PC-3 (cell line): ENCODE measurements around the gene KCNB1. TPM values are rescaled to one million over a fixed set of nuclear protein-coding genes. Genes with fewer than 3 reads are reported as not detected.

Source experiments
- ATAC-seq: fragments of 200-7000 bp; cut with Tn5 transposase; 2 replicates; pipeline ENCODE4 v1.9.1; 2020; ENCODE audit warnings: mild to moderate bottlenecking, moderate library complexity
- BruUV-seq: library from RNA; stranded (reverse); fragments of 400-500 nt; replicated peaks from 2 replicates; lab custom pipeline; 2021; lab: Mats Ljungman, UMichigan
- CTCF ChIA-PET: fragments of 300-600 bp; sonication (Branson Sonifier 250); formaldehyde crosslinking; loops from one replicate; lab custom pipeline; 2022; ENCODE audit warnings: antibody characterized with exemption; lab: Charles Lee
- POLR2A ChIA-PET: fragments of 300-600 bp; sonication (Branson Sonifier 250); formaldehyde crosslinking; loops from one replicate; lab custom pipeline; 2022; ENCODE audit warnings: antibody characterized with exemption; ENCODE audit not compliant: unreplicated experiment; lab: Charles Lee
- DNase-seq: peaks from one replicate; pipeline ENCODE4 v3.0.0-alpha.2; 2015
- H2AFZ ChIP-seq: fragments of 300-600 bp; sonication (generic); 2 replicates; pipeline ENCODE4 v1.6.0; 2016; ENCODE audit warnings: antibody characterized with exemption, low read length
- H3F3A ChIP-seq: fragments of 300-600 bp; sonication (generic); one replicate; pipeline ENCODE4 v1.6.0; 2017; ENCODE audit warnings: antibody characterized with exemption, low read length, control low read depth, mild to moderate bottlenecking; ENCODE audit not compliant: unreplicated experiment
- H3K27ac ChIP-seq: fragments of 300-600 bp; sonication (generic); 2 replicates; pipeline ENCODE4 v1.5.1; 2016; ENCODE audit warnings: mild to moderate bottlenecking, low read length
- H3K27me3 ChIP-seq: fragments of 300-600 bp; sonication (generic); 2 replicates; pipeline ENCODE4 v1.6.1; 2016; ENCODE audit warnings: low read length, mixed read lengths
- H3K36me3 ChIP-seq: fragments of 300-600 bp; sonication (generic); 2 replicates; pipeline ENCODE4 v1.6.1; 2016; ENCODE audit warnings: low read depth, mixed run types, low read length, mixed read lengths
- H3K4me1 ChIP-seq: fragments of 300-600 bp; sonication (generic); 2 replicates; pipeline ENCODE4 v1.5.1; 2016; ENCODE audit warnings: low read length; ENCODE audit not compliant: insufficient read depth
- H3K4me2 ChIP-seq: fragments of 300-600 bp; sonication (generic); 2 replicates; pipeline ENCODE4 v1.6.0; 2016; ENCODE audit warnings: low read length
- H3K4me3 ChIP-seq: fragments of 300-600 bp; sonication (generic); 2 replicates; pipeline ENCODE4 v1.5.1; 2016; ENCODE audit warnings: mild to moderate bottlenecking, low read length, mixed read lengths
- H3K79me2 ChIP-seq: fragments of 300-600 bp; sonication (generic); 2 replicates; pipeline ENCODE4 v1.6.1; 2017; ENCODE audit warnings: low read length, mixed read lengths
- H3K9ac ChIP-seq: fragments of 300-600 bp; sonication (generic); 2 replicates; pipeline ENCODE4 v1.6.0; 2016; ENCODE audit warnings: mild to moderate bottlenecking, low read length
- H3K9me2 ChIP-seq: fragments of 300-600 bp; sonication (generic); replicated peaks from 2 replicates; pipeline ENCODE4 v1.6.1; 2016; ENCODE audit warnings: mixed run types, low read length, mixed read lengths
- H3K9me3 ChIP-seq: fragments of 300-600 bp; sonication (generic); 2 replicates; pipeline ENCODE4 v1.6.1; 2016; ENCODE audit warnings: low read length, mixed read lengths
- H4K20me1 ChIP-seq: fragments of 300-600 bp; sonication (generic); 2 replicates; pipeline ENCODE4 v1.6.1; 2016; ENCODE audit warnings: low read length, mixed read lengths
- EZH2 ChIP-seq: fragments of 300-600 bp; sonication (generic); IDR thresholded peaks from one replicate; pipeline ENCODE4 v1.6.1; 2017; ENCODE audit warnings: antibody characterized with exemption, mild to moderate bottlenecking, low read length; ENCODE audit not compliant: unreplicated experiment
- EZH2phosphoT487 ChIP-seq: fragments of 300-600 bp; sonication (generic); IDR thresholded peaks from 2 replicates; pipeline ENCODE4 v1.6.1; 2018; ENCODE audit warnings: mild to moderate bottlenecking, antibody characterized with exemption, low read length, borderline replicate concordance
- intact Hi-C: fragments of 100-400 bp; cut with micrococcal nuclease; formaldehyde crosslinking; loops from 2 replicates; pipeline ENCODE4 v1.9.0; 2023
- total RNA-seq: library from RNA; depleted of rRNA; stranded (reverse); fragments of >200 nt; gene quantifications from 2 replicates; pipeline ENCODE4 v1.2.3, GENCODE V29; 2014
- TF ChIP-seq, protein P1 (sequence below): fragments of 300-600 bp; sonication (generic); conservative IDR thresholded peaks from 2 replicates; pipeline ENCODE4 v1.5.1; 2017; ENCODE audit warnings: antibody characterized with exemption, low read depth, mild to moderate bottlenecking, low read length

The KCNB1 gene
- total RNA-seq, 1 experiment from 2014 or later = 0.04 TPM

DNA sequence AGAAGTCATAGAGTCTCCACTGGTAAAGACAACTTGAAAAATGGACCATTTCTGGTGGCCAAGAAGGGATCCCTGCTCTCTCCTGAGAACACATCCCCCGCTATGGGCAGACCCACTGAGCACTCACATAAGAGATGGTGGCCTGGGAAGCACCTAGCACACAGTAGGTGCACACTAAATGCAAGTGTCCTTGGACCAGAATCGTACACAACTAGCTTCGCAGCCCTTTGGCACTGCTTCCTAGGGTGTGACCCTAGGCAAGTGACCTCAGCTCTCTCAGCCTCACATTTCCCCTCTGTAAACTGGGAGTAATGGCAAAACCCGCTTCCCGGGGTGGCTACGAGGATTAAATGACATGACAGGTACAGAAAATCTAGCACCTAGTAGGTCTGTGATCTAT, 35.1 kb downstream of the KCNB1 start:
- Histone ChIP-seq H2AFZ (no peak overlapping the region), H3K36me3 (no peaks in the 10 kb centered on the region), H3K79me2 (no peaks in the 10 kb centered on the region), H3K4me1 (peaks cover 14% of the 10 kb centered on the region), H3K9me2 (no peaks in the 10 kb centered on the region), H3K4me2 (no peak overlapping the region), H3F3A (no peaks in the 10 kb centered on the region), H4K20me1 (no peaks in the 10 kb centered on the region), H3K4me3 (no peak overlapping the region), H3K9me3 (no peaks in the 10 kb centered on the region), H3K9ac (no peak overlapping the region), H3K27me3 (no peaks in the 10 kb centered on the region), H3K27ac (no peak overlapping the region)
- TF ChIP-seq, protein P1, sequence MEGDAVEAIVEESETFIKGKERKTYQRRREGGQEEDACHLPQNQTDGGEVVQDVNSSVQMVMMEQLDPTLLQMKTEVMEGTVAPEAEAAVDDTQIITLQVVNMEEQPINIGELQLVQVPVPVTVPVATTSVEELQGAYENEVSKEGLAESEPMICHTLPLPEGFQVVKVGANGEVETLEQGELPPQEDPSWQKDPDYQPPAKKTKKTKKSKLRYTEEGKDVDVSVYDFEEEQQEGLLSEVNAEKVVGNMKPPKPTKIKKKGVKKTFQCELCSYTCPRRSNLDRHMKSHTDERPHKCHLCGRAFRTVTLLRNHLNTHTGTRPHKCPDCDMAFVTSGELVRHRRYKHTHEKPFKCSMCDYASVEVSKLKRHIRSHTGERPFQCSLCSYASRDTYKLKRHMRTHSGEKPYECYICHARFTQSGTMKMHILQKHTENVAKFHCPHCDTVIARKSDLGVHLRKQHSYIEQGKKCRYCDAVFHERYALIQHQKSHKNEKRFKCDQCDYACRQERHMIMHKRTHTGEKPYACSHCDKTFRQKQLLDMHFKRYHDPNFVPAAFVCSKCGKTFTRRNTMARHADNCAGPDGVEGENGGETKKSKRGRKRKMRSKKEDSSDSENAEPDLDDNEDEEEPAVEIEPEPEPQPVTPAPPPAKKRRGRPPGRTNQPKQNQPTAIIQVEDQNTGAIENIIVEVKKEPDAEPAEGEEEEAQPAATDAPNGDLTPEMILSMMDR = no peak
- TF ChIP-seq EZH2phosphoT487 (no peak), EZH2 (no peak)
- intact Hi-C loops = no loop called here
- no TSS peak for BruUV-seq
- ChIA-PET POLR2A (no interaction called here), CTCF (no interaction called here)
- no peak for DNase-seq
- ATAC-seq = no peak

DNA sequence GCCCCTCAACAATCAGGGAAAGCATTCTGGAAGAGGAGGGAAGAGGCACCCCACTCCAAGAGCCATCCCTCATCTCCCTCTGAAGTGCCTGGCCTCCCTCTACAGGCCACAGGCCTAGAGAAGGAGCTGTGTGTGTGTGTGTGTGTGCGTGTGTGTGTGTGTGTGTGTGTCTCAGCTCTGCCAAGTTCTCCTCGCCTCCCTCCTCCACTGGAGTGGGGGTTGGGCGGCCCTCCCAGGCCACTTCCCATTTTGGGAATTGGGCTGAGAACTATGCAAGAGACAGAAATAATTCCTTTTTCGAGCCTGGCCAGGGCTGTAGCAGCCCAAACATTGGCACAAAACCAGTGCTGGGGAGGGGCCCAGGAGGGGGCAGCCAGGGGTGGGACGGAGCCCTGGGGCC, 35.7 kb downstream of the KCNB1 start:
- ChIA-PET POLR2A (no interaction called here), CTCF (no interaction called here)
- no peaks in the 10 kb centered on the region for H3K36me3 ChIP-seq
- H2AFZ ChIP-seq = no peak overlapping the region
- BruUV-seq = no TSS peak
- TF ChIP-seq EZH2phosphoT487 (no peak), EZH2 (no peak)
- TF ChIP-seq, protein P1 = no peak
- H4K20me1 ChIP-seq = no peaks in the 10 kb centered on the region
- intact Hi-C loops = no loop called here
- no peaks in the 10 kb centered on the region for H3F3A ChIP-seq
- H3K4me1 ChIP-seq = peaks cover 9% of the 10 kb centered on the region
- H3K4me3 ChIP-seq = no peak overlapping the region
- no peaks in the 10 kb centered on the region for H3K27me3 ChIP-seq
- no peak overlapping the region for H3K9ac ChIP-seq
- DNase-seq = no peak
- no peak overlapping the region for H3K27ac ChIP-seq
- no peak for ATAC-seq
- no peaks in the 10 kb centered on the region for H3K9me2 ChIP-seq
- no peak overlapping the region for H3K4me2 ChIP-seq
- H3K9me3 ChIP-seq = no peaks in the 10 kb centered on the region
- H3K79me2 ChIP-seq = no peaks in the 10 kb centered on the region

DNA sequence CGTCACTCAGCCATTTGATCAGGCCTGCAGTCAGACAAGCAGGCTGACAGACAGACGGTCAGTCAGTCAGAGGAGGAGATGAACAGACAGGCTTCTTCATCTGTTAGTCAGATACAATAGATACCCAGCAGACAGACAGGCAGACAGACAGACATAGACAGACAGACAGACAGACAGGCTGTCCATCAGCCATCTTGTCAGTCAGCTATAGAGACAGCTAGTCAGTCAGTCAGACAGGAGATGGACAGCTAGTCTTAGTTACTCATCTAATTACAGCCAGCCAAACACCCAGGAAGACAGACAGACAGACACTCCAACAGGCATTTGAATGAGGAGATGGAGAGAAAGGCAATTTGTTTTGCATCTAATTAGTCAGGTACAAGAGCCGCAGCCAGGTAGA, 36.4 kb downstream of the KCNB1 start:
- Histone ChIP-seq H3K9me2 (no peaks in the 10 kb centered on the region), H3K79me2 (no peaks in the 10 kb centered on the region), H3K4me2 (no peak overlapping the region), H2AFZ (no peak overlapping the region), H3K27ac (no peak overlapping the region), H3K4me3 (no peak overlapping the region), H3K36me3 (no peaks in the 10 kb centered on the region), H3K27me3 (peaks cover 2% of the 10 kb centered on the region), H3F3A (no peaks in the 10 kb centered on the region), H3K4me1 (peaks cover 7% of the 10 kb centered on the region; the same call in 1 of the 2 replicates), H3K9me3 (no peaks in the 10 kb centered on the region), H4K20me1 (no peaks in the 10 kb centered on the region), H3K9ac (no peak overlapping the region)
- TF ChIP-seq EZH2phosphoT487 (no peak), EZH2 (no peak)
- TF ChIP-seq, protein P1 = no peak
- ATAC-seq (no peak), DNase-seq (no peak)
- CTCF ChIA-PET = no interaction called here
- no TSS peak for BruUV-seq
- intact Hi-C loops = no loop called here
- POLR2A ChIA-PET = no interaction called here
